MG63 (cell line): Measurements from ENCODE around the gene ZNF775. TPM values are rescaled to one million over a fixed set of nuclear protein-coding genes. Genes with fewer than 3 reads are reported as not detected.

Source experiments
- DNase-seq: peaks from one replicate; pipeline ENCODE4 v3.0.0-alpha.2; 2020
- H3K27me3 ChIP-seq: fragments of 250-450 bp; sonication (Bioruptor Pico); 2 replicates; pipeline ENCODE4 v1.5.1; 2020; ENCODE audit warnings: mild to moderate bottlenecking, moderate library complexity
- H3K36me3 ChIP-seq: fragments of 250-450 bp; sonication (Bioruptor Pico); 2 replicates; pipeline ENCODE4 v1.5.1; 2020; ENCODE audit warnings: mild to moderate bottlenecking, moderate library complexity
- H3K4me3 ChIP-seq: fragments of 250-450 bp; sonication (Bioruptor Pico); 2 replicates; pipeline ENCODE4 v1.5.1; 2020; ENCODE audit warnings: mild to moderate bottlenecking, moderate library complexity
- H3K9me3 ChIP-seq: fragments of 250-450 bp; sonication (Bioruptor Pico); 2 replicates; pipeline ENCODE4 v1.5.1; 2020; ENCODE audit warnings: mild to moderate bottlenecking, moderate library complexity
- total RNA-seq: library from RNA; depleted of rRNA; stranded (reverse); fragments of >200 nt; shearing (Covaris generic); gene quantifications from 2 replicates; pipeline ENCODE4 v1.2.3, GENCODE V29; 2014; ENCODE audit warnings: low replicate concordance

The ZNF775 gene
- total RNA-seq, 1 experiment from 2014 or later, result 13.9 TPM

- Histone ChIP-seq H3K9me3 (no peaks in the 10 kb centered on the region), H3K36me3 (no peaks in the 10 kb centered on the region), H3K4me3 (no peak overlapping the region), H3K27me3 (no peaks in the 10 kb centered on the region)
- DNase-seq, result no peak
Measured at GRCh38 chr7:150361402-150361801, 17.7 kb upstream of the ZNF775 start.

GRCh38 chr7:150361807-150362621 lies 17.1 kb upstream of the ZNF775 start:
- Histone ChIP-seq H3K9me3 (no peaks in the 10 kb centered on the region), H3K4me3 (no peak overlapping the region), H3K27me3 (no peaks in the 10 kb centered on the region), H3K36me3 (no peaks in the 10 kb centered on the region)
- no peak for DNase-seq

- no peak for DNase-seq
- no peaks in the 10 kb centered on the region for H3K9me3 ChIP-seq
- no peaks in the 10 kb centered on the region for H3K36me3 ChIP-seq
- H3K4me3 ChIP-seq, result no peak overlapping the region
- H3K27me3 ChIP-seq, result no peaks in the 10 kb centered on the region
Measured at GRCh38 chr7:150363370-150363769, 15.8 kb upstream of the ZNF775 start.

- H3K9me3 ChIP-seq, result no peaks in the 10 kb centered on the region
- no peak overlapping the region for H3K4me3 ChIP-seq
Measured at GRCh38 chr7:150363872-150364271, 15.3 kb upstream of the ZNF775 start.

GRCh38 chr7:150365194-150365593 lies 13.9 kb upstream of the ZNF775 start:
- DNase-seq, result no peak
- H3K9me3 ChIP-seq, result no peaks in the 10 kb centered on the region
- no peaks in the 10 kb centered on the region for H3K27me3 ChIP-seq
- H3K4me3 ChIP-seq, result no peak overlapping the region
- no peaks in the 10 kb centered on the region for H3K36me3 ChIP-seq

More at GRCh38 chr7:150363872-150364271, 15.3 kb upstream of the ZNF775 start:
- H3K36me3 ChIP-seq, result no peaks in the 10 kb centered on the region
- no peak for DNase-seq
- no peaks in the 10 kb centered on the region for H3K27me3 ChIP-seq

- H3K4me3 ChIP-seq, result no peak overlapping the region
- no peaks in the 10 kb centered on the region; the same call in 1 of the 2 replicates for H3K36me3 ChIP-seq
- no peaks in the 10 kb centered on the region for H3K9me3 ChIP-seq
- H3K27me3 ChIP-seq, result no peaks in the 10 kb centered on the region
- DNase-seq, result no peak
Measured at GRCh38 chr7:150365673-150366398, 13.3 kb upstream of the ZNF775 start.

GRCh38 chr7:150367677-150368095 lies 11.4 kb upstream of the ZNF775 start:
- Histone ChIP-seq H3K4me3 (peak overlapping the region; percentile 74), H3K36me3 (no peaks in the 10 kb centered on the region; the same call in 1 of the 2 replicates), H3K27me3 (no peaks in the 10 kb centered on the region), H3K9me3 (no peaks in the 10 kb centered on the region)
- DNase-seq, result no peak

GRCh38 chr7:150368096-150368883 lies 10.8 kb upstream of the ZNF775 start, which contains the start of gene REPIN1:
TSS of gene REPIN1 (plus strand) at chr7:150368822. CDS start at chr7:150369712, 890 bp downstream.
- DNase-seq, result peak; percentile 87
- Histone ChIP-seq H3K9me3 (no peaks in the 10 kb centered on the region), H3K4me3 (peak within 1 kb of the TSS; percentile 74), H3K36me3 (no peaks in the 10 kb centered on the region; the same call in 1 of the 2 replicates), H3K27me3 (no peaks in the 10 kb centered on the region)

- Histone ChIP-seq H3K36me3 (peaks cover under 1% of the 10 kb centered on the region), H3K4me3 (peak overlapping the region; percentile 74), H3K9me3 (no peaks in the 10 kb centered on the region), H3K27me3 (no peaks in the 10 kb centered on the region)
- DNase-seq, result peak; percentile 60
Measured at GRCh38 chr7:150368884-150369747, 10.0 kb upstream of the ZNF775 start.

- peaks cover 2% of the 10 kb centered on the region for H3K36me3 ChIP-seq
- DNase-seq, result no peak
Measured at GRCh38 chr7:150369748-150370501, 9.2 kb upstream of the ZNF775 start.

GRCh38 chr7:150370612-150371071 lies 8.5 kb upstream of the ZNF775 start:
- no peaks in the 10 kb centered on the region for H3K9me3 ChIP-seq
- H3K4me3 ChIP-seq, result no peak overlapping the region
- peaks cover 2% of the 10 kb centered on the region for H3K36me3 ChIP-seq
- no peak for DNase-seq
- H3K27me3 ChIP-seq, result no peaks in the 10 kb centered on the region

More at GRCh38 chr7:150369748-150370501, 9.2 kb upstream of the ZNF775 start:
- Histone ChIP-seq H3K4me3 (peak overlapping the region; percentile 74), H3K27me3 (no peaks in the 10 kb centered on the region), H3K9me3 (no peaks in the 10 kb centered on the region)

- Histone ChIP-seq H3K9me3 (no peaks in the 10 kb centered on the region), H3K36me3 (peaks cover 2% of the 10 kb centered on the region), H3K27me3 (no peaks in the 10 kb centered on the region), H3K4me3 (no peak overlapping the region)
- no peak for DNase-seq
Measured at GRCh38 chr7:150371131-150371995, 7.8 kb upstream of the ZNF775 start.

GRCh38 chr7:150371996-150372270 lies 7.2 kb upstream of the ZNF775 start:
- no peak for DNase-seq
- peaks cover 2% of the 10 kb centered on the region for H3K36me3 ChIP-seq
- no peak overlapping the region for H3K4me3 ChIP-seq
- H3K27me3 ChIP-seq, result no peaks in the 10 kb centered on the region
- H3K9me3 ChIP-seq, result no peaks in the 10 kb centered on the region

- Histone ChIP-seq H3K36me3 (peaks cover 2% of the 10 kb centered on the region), H3K4me3 (no peak overlapping the region), H3K27me3 (no peaks in the 10 kb centered on the region), H3K9me3 (no peaks in the 10 kb centered on the region)
- no peak for DNase-seq
Measured at GRCh38 chr7:150372271-150373048, 6.7 kb upstream of the ZNF775 start.
